Measurements from ENCODE around the gene ZSCAN10. TPM values are rescaled to one million over a fixed set of nuclear protein-coding genes. Genes with fewer than 3 reads are reported as not detected.

Gene ZSCAN10
- total and polyA plus RNA-seq, 9 of the 15 experiments (the other 6 are each of a cell fraction or from before 2014, with no cell fraction given) = 0.22 TPM; not detected in 8

- Histone ChIP-seq H3K36me3 (ENCODE audit: control insufficient read depth, insufficient read depth, low read length) (no peaks in the 10 kb centered on the region), H3K9ac (ENCODE audit: insufficient read depth in 1 of 2, low read depth in 2 of 2, low read length in 2 of 2) (peak within 1 kb of the TSS in 1 of 2 experiments; percentile 80; a peak in 2 of 4 replicates), H3K27ac (ENCODE audit: extremely low read depth, low read depth, low read length) (no peak within 1 kb of the TSS), H3K9me1 (ENCODE audit: control insufficient read depth, insufficient read depth, low read length) (no peaks in the 10 kb centered on the region), H2AFZ (ENCODE audit: low read depth, low read length) (no peak within 1 kb of the TSS), H3K4me3 (peak within 1 kb of the TSS; percentile 16; the same call in 1 of the 2 replicates), H3K9me3 (replicated peaks; ENCODE audit: control insufficient read depth, insufficient read depth, low read depth, low read length) (no peaks in the 10 kb centered on the region), H4K20me1 (replicated peaks; ENCODE audit: control insufficient read depth, insufficient read depth, low read length) (no peaks in the 10 kb centered on the region; the same call in 1 of the 2 replicates), H3K4me1 (replicated peaks in 1 of 2; ENCODE audit: control insufficient read depth in 2 of 2, insufficient read depth in 2 of 2, low read length in 2 of 2) (peaks cover 3 to 26% of the 10 kb centered on the region in 2 experiments; a peak in 3 of 5 replicates), H3K4me2 (ENCODE audit: insufficient read depth, low read length) (peak within 1 kb of the TSS; percentile 8; the same call in 1 of the 2 replicates), H3K79me2 (ENCODE audit: control insufficient read depth, insufficient read depth, low read length) (no peaks in the 10 kb centered on the region), H3K27me3 (ENCODE audit: control insufficient read depth in 2 of 2, insufficient read depth in 2 of 2, low read length in 2 of 2) (peaks cover 21 to 60% of the 10 kb centered on the region in 2 experiments; a peak in 4 of 5 replicates)
- DNase-seq (ENCODE audit: extremely low read depth in 1 of 4, low spot score in 3 of 4) (peak in 3 of 4 experiments; percentile 33 to 56 (median 50)), FAIRE-seq (no peak), ATAC-seq (peak; percentile 55)
- POLR2A ChIA-PET = interaction anchor here (0.6 to 2.6 kb wide), 4 partner anchors 11 to 104 kb away, joined by 3 to 7 read pairs (median 4); no protein-coding TSS in a partner anchor
- BruUV-seq (replicated peaks) = no TSS peak
- WGBS (ENCODE audit: insufficient coverage, low coverage, missing lambda C conversion rate) = 2% methylated on average over 26 of the region's 86 CpGs
- intact Hi-C loops (cut with micrococcal nuclease) = no loop called here
- in situ Hi-C loops (cut with MboI) = no loop called here
- CTCF ChIA-PET (ENCODE audit: low intra/inter-chr PET ratio) = no interaction called here
- TF ChIP-seq SOX6 (IDR thresholded peaks at IDR 0.05) = no peak
- TF ChIP-seq ZBTB7A (IDR thresholded peaks at IDR 0.05; ENCODE audit: borderline replicate concordance, control insufficient read depth, low read depth, low read length) = peak; percentile 15; the same call in 1 of the 2 replicates
- no peak for TF ChIP-seq ZNF699 (CRISPR knock-in tag; IDR thresholded peaks at IDR 0.05; ENCODE audit: insufficient replicate concordance)
- TF ChIP-seq, protein P1, sequence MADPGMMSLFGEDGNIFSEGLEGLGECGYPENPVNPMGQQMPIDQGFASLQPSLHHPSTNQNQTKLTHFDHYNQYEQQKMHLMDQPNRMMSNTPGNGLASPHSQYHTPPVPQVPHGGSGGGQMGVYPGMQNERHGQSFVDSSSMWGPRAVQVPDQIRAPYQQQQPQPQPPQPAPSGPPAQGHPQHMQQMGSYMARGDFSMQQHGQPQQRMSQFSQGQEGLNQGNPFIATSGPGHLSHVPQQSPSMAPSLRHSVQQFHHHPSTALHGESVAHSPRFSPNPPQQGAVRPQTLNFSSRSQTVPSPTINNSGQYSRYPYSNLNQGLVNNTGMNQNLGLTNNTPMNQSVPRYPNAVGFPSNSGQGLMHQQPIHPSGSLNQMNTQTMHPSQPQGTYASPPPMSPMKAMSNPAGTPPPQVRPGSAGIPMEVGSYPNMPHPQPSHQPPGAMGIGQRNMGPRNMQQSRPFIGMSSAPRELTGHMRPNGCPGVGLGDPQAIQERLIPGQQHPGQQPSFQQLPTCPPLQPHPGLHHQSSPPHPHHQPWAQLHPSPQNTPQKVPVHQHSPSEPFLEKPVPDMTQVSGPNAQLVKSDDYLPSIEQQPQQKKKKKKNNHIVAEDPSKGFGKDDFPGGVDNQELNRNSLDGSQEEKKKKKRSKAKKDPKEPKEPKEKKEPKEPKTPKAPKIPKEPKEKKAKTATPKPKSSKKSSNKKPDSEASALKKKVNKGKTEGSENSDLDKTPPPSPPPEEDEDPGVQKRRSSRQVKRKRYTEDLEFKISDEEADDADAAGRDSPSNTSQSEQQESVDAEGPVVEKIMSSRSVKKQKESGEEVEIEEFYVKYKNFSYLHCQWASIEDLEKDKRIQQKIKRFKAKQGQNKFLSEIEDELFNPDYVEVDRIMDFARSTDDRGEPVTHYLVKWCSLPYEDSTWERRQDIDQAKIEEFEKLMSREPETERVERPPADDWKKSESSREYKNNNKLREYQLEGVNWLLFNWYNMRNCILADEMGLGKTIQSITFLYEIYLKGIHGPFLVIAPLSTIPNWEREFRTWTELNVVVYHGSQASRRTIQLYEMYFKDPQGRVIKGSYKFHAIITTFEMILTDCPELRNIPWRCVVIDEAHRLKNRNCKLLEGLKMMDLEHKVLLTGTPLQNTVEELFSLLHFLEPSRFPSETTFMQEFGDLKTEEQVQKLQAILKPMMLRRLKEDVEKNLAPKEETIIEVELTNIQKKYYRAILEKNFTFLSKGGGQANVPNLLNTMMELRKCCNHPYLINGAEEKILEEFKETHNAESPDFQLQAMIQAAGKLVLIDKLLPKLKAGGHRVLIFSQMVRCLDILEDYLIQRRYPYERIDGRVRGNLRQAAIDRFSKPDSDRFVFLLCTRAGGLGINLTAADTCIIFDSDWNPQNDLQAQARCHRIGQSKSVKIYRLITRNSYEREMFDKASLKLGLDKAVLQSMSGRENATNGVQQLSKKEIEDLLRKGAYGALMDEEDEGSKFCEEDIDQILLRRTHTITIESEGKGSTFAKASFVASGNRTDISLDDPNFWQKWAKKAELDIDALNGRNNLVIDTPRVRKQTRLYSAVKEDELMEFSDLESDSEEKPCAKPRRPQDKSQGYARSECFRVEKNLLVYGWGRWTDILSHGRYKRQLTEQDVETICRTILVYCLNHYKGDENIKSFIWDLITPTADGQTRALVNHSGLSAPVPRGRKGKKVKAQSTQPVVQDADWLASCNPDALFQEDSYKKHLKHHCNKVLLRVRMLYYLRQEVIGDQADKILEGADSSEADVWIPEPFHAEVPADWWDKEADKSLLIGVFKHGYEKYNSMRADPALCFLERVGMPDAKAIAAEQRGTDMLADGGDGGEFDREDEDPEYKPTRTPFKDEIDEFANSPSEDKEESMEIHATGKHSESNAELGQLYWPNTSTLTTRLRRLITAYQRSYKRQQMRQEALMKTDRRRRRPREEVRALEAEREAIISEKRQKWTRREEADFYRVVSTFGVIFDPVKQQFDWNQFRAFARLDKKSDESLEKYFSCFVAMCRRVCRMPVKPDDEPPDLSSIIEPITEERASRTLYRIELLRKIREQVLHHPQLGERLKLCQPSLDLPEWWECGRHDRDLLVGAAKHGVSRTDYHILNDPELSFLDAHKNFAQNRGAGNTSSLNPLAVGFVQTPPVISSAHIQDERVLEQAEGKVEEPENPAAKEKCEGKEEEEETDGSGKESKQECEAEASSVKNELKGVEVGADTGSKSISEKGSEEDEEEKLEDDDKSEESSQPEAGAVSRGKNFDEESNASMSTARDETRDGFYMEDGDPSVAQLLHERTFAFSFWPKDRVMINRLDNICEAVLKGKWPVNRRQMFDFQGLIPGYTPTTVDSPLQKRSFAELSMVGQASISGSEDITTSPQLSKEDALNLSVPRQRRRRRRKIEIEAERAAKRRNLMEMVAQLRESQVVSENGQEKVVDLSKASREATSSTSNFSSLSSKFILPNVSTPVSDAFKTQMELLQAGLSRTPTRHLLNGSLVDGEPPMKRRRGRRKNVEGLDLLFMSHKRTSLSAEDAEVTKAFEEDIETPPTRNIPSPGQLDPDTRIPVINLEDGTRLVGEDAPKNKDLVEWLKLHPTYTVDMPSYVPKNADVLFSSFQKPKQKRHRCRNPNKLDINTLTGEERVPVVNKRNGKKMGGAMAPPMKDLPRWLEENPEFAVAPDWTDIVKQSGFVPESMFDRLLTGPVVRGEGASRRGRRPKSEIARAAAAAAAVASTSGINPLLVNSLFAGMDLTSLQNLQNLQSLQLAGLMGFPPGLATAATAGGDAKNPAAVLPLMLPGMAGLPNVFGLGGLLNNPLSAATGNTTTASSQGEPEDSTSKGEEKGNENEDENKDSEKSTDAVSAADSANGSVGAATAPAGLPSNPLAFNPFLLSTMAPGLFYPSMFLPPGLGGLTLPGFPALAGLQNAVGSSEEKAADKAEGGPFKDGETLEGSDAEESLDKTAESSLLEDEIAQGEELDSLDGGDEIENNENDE (IDR thresholded peaks at IDR 0.05; ENCODE audit: low read depth, low read length) = no peak
- TF ChIP-seq EHMT2 (IDR thresholded peaks at IDR 0.05) = no peak
- TF ChIP-seq ILF3 (IDR thresholded peaks at IDR 0.05; ENCODE audit: borderline replicate concordance) = no peak
Observed at GRCh38 chr16:3045758-3046640, 53.1 kb downstream of the ZSCAN10 start, which contains the start of gene MMP25. MMP25 (plus strand) TSS chr16:3046561; CDS start chr16:3046918, 357 bp downstream.
